IPS-18a (cell line): ENCODE data around the gene STAP1.
"Not testable (repeated sequence)": the region's sequence is repeated elsewhere in the genome, so short reads cannot be mapped to it uniquely, and the experiment has no call there.

Source experiments
- H3K27ac ChIP-seq: one replicate; pipeline ENCODE4 v1.5.1; 2013; ENCODE audit warnings: low read length
- H3K27me3 ChIP-seq: one replicate; pipeline ENCODE4 v1.6.1; 2013; ENCODE audit warnings: mild to moderate bottlenecking, low read length; ENCODE audit not compliant: control insufficient read depth, insufficient read depth
- H3K36me3 ChIP-seq: one replicate; pipeline ENCODE4 v1.6.1; 2013; ENCODE audit warnings: low read depth, low read length; ENCODE audit not compliant: control insufficient read depth
- H3K4me1 ChIP-seq: one replicate; pipeline ENCODE4 v1.6.1; 2013; ENCODE audit warnings: low read depth, low read length; ENCODE audit not compliant: control insufficient read depth
- H3K4me3 ChIP-seq: one replicate; pipeline ENCODE4 v1.5.1; 2013; ENCODE audit warnings: low read length
- H3K9ac ChIP-seq: one replicate; pipeline ENCODE4 v1.6.1; 2013; ENCODE audit warnings: mild to moderate bottlenecking, low read length, moderate library complexity
- H3K9me3 ChIP-seq: one replicate; pipeline ENCODE4 v1.6.1; 2013; ENCODE audit warnings: low read depth, low read length; ENCODE audit not compliant: control insufficient read depth

The STAP1 gene, protein sequence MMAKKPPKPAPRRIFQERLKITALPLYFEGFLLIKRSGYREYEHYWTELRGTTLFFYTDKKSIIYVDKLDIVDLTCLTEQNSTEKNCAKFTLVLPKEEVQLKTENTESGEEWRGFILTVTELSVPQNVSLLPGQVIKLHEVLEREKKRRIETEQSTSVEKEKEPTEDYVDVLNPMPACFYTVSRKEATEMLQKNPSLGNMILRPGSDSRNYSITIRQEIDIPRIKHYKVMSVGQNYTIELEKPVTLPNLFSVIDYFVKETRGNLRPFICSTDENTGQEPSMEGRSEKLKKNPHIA

DNA sequence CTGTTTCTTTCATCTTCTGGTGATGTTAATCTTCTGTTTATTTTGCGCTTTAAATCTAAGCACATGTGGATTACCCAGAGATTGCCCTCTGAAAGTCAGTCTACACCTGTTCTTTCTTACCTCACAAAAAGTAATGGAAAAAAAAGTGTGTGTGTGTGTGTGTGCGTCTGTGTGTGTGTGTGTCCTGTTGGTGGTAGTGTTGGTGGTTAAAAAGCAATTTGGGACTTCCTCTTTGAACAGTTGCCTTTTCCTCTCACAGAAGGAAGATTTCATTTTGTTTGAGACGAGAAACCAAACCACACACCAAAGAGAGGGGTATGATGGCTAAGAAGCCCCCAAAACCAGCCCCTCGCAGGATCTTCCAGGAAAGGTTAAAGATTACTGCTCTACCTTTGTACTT, at the start of gene STAP1:
STAP1 (plus strand) TSS at position 235 of the 400 bp plus-strand sequence; CDS start at position 318, 83 bp downstream.
- Histone ChIP-seq H3K9ac (no peak within 1 kb of the TSS), H3K4me3 (no peak within 1 kb of the TSS), H3K27ac (no peak within 1 kb of the TSS), H3K27me3 (no peaks in the 10 kb centered on the region), H3K36me3 (no peaks in the 10 kb centered on the region), H3K4me1 (no peaks in the 10 kb centered on the region), H3K9me3 (no peaks in the 10 kb centered on the region)

- Histone ChIP-seq H3K27me3 (no peaks in the 10 kb centered on the region), H3K27ac (no peak overlapping the region), H3K4me3 (no peak overlapping the region), H3K9ac (no peak overlapping the region), H3K4me1 (no peaks in the 10 kb centered on the region), H3K36me3 (peaks cover 36% of the 10 kb centered on the region), H3K9me3 (no peaks in the 10 kb centered on the region)
These were observed 46.0 kb upstream of the STAP1 start for GRCh38 chr4:67512501-67512900.

DNA sequence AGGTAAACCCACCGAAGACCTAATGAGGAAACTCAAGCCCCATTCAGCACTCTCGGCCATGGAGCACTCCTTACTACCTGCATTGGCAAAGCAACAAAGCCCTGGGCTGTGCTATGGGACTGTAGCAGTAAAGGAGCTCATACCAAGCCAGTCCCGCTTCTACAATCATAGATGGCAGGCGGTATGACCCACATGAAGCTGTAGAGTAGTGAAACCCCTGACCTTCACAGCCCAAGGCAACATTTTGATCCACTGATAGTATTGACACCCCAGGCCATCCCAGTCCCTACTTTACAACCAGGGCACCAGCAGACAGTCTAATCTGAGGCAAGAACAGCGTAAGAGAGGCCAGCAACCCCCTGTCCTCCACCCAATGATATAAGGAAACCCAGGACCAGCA, 38.4 kb upstream of the STAP1 start:
- Histone ChIP-seq H3K9ac (no peak overlapping the region), H3K27ac (no peak overlapping the region), H3K36me3 (peaks cover 13% of the 10 kb centered on the region)

DNA sequence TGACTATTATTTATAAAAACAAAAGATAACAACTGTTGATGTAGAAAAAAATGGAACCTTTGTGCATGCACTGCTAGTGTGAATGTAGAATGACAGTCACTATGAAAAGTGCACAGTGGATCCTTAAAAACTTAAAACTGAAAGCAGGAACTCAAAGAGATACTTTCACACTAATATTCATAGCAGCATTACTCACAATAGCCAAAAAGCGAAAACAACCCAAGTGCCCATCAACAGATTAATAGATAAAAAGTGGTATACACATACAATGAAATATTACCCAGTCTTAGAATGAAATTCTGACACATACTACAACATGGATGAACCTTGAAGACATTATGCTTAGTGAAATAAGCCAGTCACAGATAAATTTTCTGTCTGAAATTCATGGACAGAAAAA, 37.0 kb upstream of the STAP1 start:
- Histone ChIP-seq H3K36me3 (peaks cover 13% of the 10 kb centered on the region), H3K4me3 (no peak overlapping the region)

More for the DNA sequence above, 38.4 kb upstream of the STAP1 start:
- H3K9me3 ChIP-seq, result no peaks in the 10 kb centered on the region
- H3K27me3 ChIP-seq, result no peaks in the 10 kb centered on the region
- no peaks in the 10 kb centered on the region for H3K4me1 ChIP-seq
- no peak overlapping the region for H3K4me3 ChIP-seq

GRCh38 chr4:67522230-67522629, 36.3 kb upstream of the STAP1 start:
- H3K4me1 ChIP-seq, result no peaks in the 10 kb centered on the region
- no peaks in the 10 kb centered on the region for H3K9me3 ChIP-seq
- H3K27me3 ChIP-seq, result no peaks in the 10 kb centered on the region
- H3K4me3 ChIP-seq, result no peak overlapping the region
- H3K27ac ChIP-seq, result no peak overlapping the region
- H3K9ac ChIP-seq, result no peak overlapping the region
- peaks cover 13% of the 10 kb centered on the region for H3K36me3 ChIP-seq

More for the DNA sequence above, 37.0 kb upstream of the STAP1 start:
- no peak overlapping the region for H3K27ac ChIP-seq
- no peaks in the 10 kb centered on the region for H3K27me3 ChIP-seq
- no peaks in the 10 kb centered on the region for H3K4me1 ChIP-seq
- no peaks in the 10 kb centered on the region for H3K9me3 ChIP-seq
- H3K9ac ChIP-seq, result no peak overlapping the region

DNA sequence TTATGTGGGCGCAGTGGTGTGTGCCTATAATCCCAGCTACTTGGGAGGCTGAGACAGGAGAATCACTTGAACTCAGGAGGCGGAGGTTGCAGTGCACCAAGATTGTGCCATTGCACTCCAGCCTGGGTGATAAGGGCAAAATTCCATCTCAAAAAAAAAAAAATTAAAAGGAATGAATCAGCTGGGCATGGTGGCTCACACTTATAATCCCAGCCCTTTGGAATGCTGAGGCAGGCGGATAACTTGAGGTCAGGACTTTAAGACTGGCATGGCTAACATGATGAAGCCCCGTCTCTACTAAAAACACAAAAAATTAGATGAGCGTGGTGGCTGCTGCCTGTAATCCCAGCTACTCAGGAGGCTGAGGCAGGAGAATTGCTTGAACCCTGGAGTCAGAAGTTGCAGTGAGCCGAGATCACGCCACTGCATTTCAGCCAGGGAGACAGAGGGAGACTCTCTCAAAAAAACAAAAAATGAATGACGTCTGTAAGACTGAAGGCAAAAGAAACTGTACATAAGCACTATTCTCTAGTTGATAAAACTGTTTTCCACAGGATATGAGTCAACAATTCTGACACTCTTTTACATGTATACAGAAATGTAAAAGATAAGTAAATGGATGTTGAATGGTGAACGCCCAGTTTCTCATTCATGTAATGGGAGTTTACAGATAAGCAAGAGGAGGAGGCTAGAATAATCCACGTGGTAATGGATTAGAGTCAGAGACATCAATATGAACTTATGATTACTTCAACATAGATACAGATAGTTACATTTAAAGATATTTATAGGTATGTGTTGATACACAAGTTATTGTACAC, 35.5 kb upstream of the STAP1 start:
- Histone ChIP-seq H3K4me1 (no peaks in the 10 kb centered on the region), H3K4me3 (no peak overlapping the region), H3K9ac (no peak overlapping the region), H3K27me3 (no peaks in the 10 kb centered on the region), H3K9me3 (no peaks in the 10 kb centered on the region), H3K27ac (no peak overlapping the region), H3K36me3 (peaks cover 10% of the 10 kb centered on the region)

DNA sequence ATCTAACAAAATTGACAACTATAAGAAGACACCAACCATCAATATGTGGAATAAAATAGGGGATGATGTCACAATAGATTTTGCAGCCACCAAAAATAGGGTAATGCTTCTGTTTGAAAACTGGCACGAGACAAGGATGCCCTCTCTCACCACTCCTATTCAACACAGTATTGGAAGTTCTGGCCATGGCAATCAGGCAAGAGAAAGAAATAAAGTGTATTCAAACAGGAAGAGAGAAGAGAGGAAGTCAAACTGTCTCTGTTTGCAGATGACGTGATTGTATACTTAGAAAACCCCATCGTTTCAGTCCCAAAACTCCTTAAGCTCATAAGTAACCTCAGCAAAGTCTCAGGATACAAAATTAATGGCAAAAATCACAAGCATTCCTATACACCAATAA, 34.4 kb upstream of the STAP1 start:
- H3K27me3 ChIP-seq, H3K27ac ChIP-seq, H3K9ac ChIP-seq, H3K4me1 ChIP-seq, H3K9me3 ChIP-seq, H3K4me3 ChIP-seq: not testable (repeated sequence)
- H3K36me3 ChIP-seq, result peaks cover 13% of the 10 kb centered on the region

- peaks cover 35% of the 10 kb centered on the region for H3K36me3 ChIP-seq
- no peak overlapping the region for H3K27ac ChIP-seq
- H3K9ac ChIP-seq, result no peak overlapping the region
- H3K27me3 ChIP-seq, result no peaks in the 10 kb centered on the region
- peaks cover 2% of the 10 kb centered on the region for H3K9me3 ChIP-seq
- H3K4me3 ChIP-seq, result no peak overlapping the region
- no peaks in the 10 kb centered on the region for H3K4me1 ChIP-seq
These were observed 27.1 kb upstream of the STAP1 start for GRCh38 chr4:67531379-67531962.

- peaks cover 38% of the 10 kb centered on the region for H3K36me3 ChIP-seq
- H3K4me3 ChIP-seq, H3K9me3 ChIP-seq, H3K9ac ChIP-seq, H3K27me3 ChIP-seq, H3K4me1 ChIP-seq, H3K27ac ChIP-seq: not testable (repeated sequence)
These were observed 26.1 kb upstream of the STAP1 start for GRCh38 chr4:67532397-67532796.

- no peak overlapping the region for H3K4me3 ChIP-seq
- H3K27ac ChIP-seq, result no peak overlapping the region
- H3K9ac ChIP-seq, result no peak overlapping the region
- H3K36me3 ChIP-seq, result peaks cover 40% of the 10 kb centered on the region
- H3K4me1 ChIP-seq, result no peaks in the 10 kb centered on the region
- H3K27me3 ChIP-seq, result no peaks in the 10 kb centered on the region
- peaks cover 2% of the 10 kb centered on the region for H3K9me3 ChIP-seq
These were observed 25.4 kb upstream of the STAP1 start for GRCh38 chr4:67533112-67533511.

DNA sequence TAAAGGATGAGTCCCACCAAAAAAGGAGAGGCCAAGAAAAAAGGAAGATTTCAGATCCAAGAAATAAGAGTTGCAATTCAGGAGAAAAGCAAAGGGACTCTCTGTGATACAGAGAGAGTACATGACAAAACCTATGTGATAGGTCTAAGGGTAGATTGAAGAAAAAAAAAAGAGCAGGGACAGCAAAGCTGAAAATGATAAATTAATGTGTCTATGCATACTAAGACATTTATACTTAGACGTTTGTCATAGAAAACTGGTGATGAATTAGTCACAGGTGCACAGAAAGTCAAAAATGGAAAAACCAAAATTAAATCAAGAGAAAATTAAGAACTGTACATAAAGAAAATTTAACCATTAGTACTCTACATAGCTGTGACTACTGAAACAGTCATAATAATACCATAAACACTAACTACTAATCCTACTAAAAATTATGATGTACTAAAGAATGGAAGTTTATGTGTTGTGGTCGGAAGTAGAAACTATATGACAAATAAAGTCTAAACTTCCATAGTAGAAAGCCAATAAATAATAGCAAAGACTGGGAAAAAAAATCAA, 23.2 kb upstream of the STAP1 start:
- Histone ChIP-seq H3K4me1 (no peaks in the 10 kb centered on the region), H3K27ac (no peak overlapping the region), H3K4me3 (no peak overlapping the region), H3K9me3 (peaks cover 2% of the 10 kb centered on the region), H3K27me3 (no peaks in the 10 kb centered on the region), H3K36me3 (peaks cover 39% of the 10 kb centered on the region), H3K9ac (no peak overlapping the region)
